NCI-H1436 treated with DMSO at 0.1 percent for 48 hours (cell line): ENCODE data around the gene TNS3.

Experiments
- DNase-seq: peaks from one replicate; lab custom pipeline; 2025; lab: John Stamatoyannopoulos, UW

TNS3 gene

DNA sequence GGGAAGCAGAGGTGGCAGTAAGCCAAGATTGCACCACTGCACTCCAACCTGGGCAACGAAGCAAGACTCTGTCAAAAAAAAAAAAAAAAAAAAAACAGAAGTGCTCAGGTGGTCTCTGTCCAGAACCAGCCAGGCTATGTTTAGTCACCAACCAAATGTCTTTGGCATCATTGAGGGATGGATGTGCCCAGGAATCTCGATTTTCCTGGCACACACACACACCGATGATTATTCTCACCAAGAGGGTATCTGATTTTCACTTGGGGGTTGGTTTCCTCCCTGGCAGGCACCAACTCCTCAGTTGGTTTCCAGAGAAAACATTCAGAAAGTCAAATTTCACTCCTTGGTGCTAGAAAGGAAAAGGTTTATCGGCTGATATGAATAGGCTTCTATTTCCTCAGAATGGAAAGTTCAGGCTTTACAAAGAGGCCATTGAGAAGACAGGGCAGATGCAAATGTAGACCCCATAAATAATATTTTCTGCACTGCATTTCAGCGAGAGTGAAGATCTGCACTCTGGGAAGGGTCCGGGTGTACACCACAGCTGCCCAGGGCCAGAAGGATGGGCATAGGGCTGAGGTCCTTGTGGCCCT is 154.8 kb downstream of the TNS3 start:
- DNase-seq = no peak

DNA sequence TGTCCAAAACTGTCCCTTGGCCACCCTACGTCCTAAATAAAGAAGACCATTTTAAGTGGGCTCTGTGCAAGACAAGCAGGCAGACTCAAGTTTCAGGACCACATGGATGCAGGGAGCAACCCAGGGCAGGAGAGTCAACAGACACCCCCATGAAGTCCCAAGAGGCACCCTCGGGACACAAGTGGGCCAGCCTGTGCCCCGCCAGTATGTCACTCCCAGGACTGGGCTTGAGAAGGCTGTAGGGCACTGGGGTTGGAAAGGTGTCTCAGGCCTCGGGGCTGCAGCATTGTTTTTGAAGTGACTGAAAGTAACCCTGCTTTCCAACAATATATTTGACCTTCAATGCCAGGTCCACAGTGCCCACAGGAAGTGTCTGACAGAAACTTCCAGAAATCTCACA is 157.4 kb downstream of the TNS3 start:
- DNase-seq = no peak

DNA sequence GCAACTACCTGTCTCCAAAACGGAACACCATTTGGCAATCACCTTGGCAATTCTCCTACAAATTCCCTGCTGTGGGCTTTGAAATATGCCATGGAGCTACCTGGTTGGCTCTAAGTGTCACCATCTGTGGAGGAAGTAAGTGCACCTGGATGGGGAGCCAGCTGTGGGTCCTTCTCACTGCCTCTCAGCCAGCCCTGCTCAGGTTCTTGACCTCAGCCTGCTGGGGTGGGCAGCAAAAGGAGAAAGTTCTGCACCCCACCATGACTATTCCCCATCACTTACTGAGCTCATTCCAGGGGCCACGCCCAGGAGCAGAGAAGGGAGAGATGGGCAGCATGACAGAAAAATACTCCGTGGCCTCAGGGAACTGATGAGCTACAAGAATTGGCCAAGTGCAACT is 158.7 kb downstream of the TNS3 start:
- DNase-seq = no peak

DNA sequence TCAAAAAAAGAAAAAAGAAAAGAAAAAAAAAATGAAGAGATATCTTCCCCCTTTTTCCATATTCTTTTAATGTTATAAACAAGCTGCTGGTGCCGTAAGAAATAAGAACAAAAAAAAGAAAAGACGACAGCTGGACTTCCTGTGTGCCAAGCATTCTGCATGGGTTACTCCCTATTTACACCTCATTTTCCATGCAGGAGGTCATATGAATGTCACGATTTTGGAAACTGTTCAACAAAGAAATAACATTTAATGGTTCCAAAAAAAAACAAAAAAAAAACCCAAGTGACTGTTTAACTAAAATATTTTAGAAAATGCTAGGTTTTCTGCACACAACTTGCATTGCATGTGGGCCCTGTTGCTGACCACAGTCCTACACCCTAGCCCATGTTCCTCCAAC is 159.3 kb downstream of the TNS3 start:
- no peak for DNase-seq

DNA sequence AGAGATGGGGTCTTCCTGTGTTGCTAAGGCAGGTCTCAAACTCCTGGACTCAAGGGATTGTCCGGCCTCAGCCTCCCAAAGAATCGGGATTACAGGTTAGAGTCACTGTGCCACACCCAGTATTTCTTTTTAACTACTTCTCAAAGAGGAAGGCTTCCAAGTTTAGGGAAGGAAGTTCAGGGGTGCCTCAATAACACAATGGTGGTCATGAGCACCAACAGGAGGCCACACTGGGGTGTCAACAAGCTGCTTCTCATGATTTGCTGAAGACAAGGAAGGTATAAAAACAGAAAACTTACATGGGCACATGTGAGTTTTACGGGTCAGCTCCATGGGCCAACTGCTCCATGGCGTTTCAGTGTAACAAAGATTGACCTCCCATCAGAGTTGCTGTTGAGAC is 160.5 kb downstream of the TNS3 start:
- DNase-seq = no peak

DNA sequence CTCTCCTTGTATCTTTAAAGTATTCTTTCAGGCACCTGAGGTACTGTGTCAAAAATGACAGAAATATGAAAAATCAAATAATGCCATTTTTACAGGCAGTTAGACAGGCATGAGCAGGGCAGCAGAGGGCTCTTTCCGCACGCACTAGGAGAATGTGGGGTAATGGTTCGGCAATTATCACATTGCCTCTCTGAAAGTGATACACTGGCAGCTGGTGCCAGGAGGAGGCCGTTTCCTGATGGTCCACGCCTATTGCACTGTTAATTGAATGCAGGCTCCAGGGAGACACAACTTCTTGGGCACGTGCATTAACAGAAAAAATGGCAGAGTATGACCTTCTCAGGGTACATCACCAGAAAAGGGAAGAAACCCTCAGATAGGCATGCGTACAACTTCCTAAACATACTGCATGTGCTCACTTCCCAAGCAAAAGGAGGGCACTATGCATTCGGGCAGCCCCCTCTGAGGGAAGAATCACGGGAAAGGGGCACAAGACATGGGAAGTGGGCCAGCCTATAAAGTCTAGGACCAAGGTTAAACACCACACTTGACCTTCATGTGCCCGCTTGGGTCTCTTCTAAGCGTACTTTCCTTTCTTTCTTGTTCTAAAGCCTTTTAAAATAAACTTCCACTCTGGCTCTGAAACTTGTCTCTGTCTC is 161.7 kb downstream of the TNS3 start:
- no peak for DNase-seq

DNA sequence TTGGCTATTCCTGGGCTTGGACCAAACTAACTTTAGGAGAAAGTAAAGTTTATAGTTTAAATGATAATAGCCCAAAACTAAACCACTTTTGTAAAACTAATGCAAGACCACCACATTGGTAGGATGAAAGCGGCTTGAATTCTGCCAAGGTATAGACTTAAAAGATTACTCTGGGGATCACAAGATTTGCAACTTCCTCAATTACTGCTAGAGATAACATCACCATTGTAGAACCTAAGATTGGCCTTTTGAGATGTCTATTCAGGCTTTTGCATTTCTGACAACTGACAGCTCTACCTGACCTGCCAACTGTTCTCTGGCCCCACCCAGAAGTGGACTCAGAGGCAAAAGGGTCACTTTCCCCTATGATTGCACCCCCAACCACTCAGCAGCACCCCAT is 162.4 kb downstream of the TNS3 start:
- no peak for DNase-seq

DNA sequence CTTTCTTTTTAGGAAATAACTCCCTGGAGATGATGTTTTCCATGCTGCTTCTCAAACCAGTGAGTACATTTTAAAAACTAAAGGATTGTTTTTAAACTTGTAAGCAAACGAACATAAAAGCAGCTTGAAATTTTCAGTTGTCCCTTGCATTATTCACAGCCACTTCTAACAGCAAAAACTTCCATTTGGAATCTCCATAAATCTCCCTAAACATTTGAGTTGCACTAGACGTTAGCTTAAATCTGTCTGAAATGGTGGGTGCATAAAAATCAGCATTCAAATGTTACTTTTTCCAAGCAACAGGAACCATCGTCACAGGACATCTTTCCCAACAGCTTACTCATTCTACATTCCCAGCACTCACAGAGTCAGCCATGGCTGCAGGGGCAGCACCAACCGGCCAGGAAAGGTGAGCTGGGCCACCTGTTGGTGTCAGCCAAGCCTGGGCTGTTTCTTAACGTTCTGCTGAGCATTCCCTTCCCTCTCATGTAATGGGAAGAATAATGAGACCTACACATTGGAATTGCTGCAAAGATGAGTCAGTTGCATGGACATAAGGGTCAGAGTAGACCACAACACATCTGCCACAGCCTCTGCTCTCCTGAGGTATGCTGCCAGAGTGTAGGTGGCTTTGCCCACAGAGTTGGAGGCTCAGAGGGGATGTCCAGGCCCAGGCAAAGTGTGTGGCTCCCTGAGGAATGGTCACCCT is 163.2 kb downstream of the TNS3 start:
- DNase-seq = no peak

DNA sequence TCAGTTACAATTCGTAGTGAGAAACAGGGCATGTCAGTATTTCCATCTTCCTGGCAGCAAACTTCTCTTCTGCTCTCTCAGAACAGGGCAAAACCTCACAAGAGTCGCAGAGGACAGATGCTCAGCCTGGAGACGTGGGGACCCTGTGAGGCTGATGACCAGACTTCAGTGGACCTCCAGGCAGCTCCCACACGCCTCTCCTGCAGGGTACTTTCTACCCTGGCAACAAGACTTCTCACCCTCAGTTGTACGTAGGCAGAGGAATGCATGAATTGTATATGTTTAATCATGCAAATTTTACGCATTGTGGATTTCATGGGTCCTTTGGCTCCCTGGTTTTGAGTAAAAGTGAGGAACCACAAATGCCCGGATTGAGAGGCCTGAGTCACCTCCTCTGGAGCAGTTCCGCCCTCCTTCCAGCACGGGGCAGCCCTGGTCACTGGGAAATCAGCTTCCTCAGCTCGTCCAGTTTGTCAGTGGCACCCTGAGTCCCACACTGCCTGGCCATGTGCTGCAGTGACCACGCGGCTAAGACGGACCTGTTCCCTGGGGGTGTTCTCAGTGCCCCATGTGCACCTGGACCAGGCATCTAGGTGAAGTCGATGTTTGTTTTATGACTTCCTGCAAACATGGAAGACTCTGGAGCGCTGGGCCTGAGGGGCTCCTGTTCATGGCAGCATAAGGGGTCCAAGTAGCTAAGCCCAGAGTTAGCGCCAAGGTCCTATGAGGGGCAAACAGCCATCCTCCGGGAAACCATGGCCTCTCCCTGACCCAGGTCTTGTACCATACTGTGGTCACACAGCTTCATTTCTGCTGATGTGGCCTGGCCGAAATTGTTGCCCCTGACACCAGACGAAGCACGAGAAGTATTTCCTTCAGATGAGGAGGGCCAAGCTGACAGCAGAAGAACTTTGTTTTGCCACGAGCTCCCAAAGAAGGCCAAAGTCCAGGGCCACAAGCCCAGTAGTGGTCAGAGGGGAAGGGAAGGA is 165.1 kb downstream of the TNS3 start:
- no peak for DNase-seq

DNA sequence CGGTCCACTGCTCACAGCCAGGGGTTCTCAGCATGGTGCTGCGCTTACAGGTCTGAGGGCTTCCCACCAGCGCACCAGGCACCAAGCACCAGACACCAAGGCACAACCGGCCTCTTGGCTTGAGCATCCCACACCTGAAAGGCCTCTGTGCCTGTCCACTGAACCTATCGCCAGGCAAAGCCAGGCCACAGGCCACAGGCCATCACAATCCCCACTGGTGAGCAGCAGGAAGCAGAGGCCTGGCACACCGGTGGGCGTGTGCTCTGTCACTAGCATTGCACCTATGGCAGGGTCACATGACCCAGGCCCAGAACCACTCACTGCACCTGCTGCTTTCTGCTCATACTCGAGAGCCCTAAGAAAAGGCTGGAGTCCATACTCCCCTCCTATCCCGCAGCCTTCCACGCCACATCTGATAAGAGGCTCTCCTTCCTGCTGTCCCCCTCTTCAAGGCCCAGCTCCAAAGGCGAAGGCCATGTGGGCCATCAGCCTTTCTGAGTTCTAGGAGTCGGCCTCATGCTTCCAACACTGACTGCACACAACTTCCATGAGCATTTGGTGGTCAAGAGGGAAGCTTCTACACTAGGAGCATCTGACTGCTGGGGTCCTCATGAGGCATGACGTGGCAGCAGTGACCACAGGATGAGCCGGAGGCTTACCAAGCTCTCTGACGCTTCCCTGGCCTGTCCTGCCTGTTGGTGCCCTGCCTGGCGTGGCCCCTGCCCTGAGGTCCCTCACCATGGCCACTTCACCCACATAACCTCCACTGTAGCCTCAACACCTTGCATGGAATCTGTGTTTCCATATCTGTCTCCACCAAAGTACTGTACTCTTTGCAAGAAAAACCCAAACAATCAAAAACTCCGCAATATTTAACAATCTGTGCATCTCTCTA is 166.3 kb downstream of the TNS3 start:
- no peak for DNase-seq

DNA sequence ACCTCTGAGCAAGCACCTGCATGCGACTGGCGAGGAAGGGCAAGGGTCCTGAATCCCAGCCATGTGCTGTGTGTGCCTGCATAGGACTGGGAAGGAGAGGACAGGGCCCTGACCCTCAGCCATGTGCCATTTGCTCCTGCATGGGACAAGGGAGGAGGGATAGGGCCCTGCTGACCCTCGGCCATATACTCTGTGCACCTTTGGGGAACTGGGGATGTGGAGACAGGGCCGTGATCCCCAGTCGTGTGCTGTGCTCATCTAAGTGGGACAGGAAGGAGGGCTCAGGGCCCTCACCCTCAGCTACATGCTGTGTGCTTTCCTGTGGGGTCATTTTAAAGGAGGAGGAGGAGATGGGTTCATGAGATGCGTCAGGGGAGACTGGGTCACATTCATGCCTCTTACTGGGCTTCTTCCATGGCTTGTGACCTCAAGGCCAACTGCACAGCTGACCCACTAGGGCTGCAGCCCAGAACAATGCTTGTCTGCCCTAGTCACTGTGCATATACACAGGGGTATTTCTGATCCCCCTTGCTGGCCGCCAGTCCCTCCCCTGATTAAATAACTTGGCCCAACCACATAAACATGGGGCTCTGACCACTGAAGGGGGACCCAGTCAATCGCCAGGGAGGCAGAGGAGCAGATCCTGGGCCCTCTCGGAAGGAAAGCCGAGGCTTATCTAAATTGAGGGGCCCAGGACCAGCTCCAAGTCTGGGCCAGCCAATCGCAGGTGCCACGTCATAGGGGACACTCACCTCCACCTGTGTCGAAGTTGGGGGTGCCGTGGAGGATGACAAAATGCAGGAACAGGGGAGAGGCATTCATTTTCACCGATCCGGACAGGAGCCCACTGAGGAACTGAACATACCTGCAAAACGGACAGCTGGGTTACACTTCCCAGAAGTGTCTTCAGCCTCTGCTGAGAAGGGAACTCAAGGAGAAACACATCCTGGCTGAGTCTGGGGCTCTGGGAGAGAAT is 167.3 kb downstream of the TNS3 start:
- no peak for DNase-seq

DNA sequence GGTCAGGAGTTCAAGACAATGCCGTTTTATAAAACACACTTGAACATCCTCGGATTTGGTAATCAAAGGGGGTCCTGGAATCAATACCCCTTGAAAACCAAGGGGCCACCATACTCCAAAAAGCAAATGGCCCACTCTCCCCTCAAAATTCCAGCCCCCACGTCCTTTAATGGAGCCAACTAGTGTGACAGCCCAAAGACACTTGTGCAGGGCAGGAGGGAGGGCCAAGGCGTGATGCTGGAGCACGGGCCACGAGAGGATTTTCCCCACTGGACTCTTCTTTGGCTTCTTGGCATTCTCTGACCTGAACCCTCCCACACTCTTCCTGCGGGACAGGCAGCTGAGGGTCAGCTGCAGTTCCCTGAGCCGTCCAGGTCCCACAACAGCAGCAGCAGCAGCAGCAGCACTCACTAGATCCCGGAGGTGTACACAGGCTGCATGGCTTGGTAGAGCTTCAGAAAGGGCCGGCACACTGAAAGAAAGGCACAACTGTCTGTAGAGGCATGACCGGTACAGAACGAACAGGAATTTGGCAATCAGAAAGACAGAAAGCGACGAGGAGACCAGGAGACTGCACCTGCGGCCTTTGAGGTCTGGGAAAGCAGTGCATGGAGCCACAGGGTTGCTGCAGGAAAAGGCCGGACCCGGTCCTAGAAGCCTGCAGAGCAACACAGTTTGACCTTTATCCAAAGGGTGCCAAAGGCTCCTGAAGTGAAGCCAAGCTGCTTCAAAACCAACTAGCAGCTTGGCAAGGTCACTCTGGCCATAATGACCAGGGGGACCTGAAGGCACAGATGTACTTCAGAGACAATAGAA is 168.2 kb downstream of the TNS3 start:
- no peak for DNase-seq

DNA sequence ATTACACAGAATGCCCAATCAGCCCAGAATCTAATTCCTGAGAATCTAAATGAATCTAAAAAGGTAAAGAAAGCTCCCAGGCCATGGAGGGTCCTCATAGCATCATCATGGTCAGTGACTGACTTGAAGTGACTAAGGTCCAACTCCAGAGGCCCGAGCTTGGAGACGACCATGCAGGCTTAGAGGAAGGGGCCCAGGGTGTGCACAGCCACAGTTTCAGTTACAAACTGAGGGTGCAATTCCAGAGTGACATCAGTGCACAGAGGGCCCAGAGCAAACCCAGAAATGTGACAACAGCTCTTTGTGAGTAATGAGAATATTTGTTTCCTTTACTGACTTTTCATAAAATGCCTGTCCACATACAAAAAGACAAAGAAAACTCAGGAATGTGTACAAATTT is 170.0 kb downstream of the TNS3 start:
- no peak for DNase-seq

DNA sequence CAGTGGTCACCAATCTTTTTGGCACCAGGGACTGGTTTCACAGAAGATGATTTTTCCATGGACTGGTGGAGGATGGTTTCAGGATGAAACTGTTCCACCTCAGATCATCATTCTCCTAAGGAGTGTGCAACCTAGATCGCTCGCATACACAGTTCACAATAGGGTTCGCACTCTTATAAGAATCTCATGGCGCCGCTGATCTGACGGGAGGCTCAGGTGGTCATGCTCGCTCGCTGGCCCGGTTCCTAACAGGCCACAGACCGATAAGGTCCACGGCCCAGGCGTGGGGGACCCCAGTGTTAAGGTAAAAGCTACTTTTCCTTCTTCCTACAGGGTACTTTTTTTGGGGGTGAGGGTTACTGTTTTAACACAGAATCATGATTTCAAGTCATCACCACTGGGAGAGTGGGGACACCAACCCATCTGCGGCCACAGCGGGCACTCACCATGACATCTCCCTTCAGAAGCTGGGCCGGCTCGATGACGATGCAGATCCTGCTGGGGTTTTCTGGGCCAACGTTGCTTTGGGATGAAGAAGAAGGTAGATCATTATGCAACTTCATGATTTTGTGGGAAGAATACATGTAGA is 170.5 kb downstream of the TNS3 start:
- no peak for DNase-seq

DNA sequence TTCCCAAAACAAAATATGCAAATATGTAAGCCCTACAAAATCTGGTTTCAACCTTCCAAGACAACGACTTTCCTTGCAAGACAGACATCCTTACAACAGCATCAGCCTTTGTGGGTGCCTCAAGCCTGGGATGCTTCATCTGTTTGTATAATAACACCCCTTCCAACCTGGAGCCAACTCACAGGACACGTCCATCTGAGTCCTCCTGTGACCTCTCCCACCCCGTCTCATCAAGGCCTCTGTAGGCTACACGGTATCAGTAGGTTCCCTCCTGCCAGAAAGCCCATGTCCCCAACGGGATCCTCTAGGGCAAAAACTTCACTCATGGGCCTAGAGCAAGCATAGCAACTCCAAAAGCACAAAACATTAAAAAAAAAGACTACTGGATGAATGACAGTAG is 173.2 kb downstream of the TNS3 start:
- no peak for DNase-seq

DNA sequence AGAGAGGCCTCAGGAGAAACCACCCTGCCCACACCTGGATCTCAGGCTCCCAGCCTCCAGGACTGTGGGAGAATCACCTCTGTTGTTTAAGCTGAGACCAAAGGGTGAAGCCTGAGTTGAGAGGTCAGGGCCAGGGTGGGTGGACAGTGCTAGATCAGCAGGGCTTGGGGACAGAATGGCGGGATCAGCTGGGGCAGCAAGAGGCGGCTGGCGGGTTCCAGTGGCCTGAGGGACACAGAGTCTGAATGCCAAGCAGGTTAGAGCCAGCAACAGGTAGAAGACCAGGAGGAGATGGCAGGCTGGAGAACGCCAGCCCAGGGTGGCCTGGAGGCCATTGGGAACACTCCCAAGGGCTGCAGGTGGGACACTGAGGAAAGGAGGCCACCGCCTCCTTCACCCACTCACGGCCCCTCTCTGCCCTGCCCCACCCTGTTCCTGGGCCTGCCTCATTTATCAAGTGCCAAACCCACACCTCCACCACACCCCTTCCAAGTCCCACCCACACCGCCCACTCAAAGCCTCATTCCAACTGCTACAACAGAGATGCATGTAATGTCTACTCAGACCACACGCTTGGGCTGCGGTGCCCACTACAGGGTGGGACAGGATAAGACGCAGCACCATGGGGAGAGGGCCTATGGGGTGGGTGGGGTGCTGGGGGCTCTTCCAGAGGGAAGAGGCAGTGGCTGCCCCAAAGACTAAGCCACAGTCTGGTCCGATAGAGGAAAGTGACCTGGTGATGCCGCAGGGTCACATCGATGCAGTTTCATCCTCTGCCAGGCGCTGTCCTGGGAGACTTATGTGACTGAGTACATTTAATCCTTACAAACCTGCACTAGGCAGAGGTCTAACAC is 173.9 kb downstream of the TNS3 start:
- no peak for DNase-seq

DNA sequence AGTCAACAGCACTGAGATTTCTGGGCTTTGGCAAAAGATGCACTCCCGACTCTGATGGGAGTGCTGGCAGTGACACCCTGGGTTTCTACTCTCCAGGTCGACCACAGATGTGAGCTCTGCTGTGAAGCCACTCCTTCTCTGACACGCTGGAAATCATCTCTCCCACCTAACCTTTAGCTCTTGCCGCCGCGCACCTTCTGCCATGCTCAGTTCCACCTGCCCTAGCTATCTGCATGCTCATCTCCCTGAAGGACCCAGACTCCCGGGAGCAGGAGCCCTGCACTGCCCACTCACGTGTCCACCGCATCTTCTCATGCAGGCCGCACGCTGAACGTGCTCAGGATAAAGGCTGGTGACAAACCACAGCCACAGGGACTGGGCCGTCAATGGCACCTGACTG is 174.8 kb downstream of the TNS3 start:
- DNase-seq = no peak

DNA sequence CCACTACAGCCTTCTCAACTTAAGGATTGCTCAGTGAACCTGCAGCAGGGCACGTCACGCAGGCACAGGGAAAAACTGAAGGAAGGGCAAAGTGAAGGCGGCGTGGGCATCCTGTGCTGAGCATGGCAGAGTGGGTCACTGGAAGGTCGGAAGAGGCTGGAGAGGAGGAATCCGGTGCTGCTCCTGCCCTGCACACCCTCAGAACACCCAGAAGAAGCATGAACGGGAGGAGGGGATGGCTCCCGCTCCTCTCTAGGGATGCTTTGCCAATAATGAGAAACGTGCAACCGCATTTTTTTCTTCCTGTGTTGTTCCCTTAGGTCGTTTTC is 175.1 kb downstream of the TNS3 start:
- DNase-seq = no peak
